T-helper 2 cell treated with Interferon-gamma antibody and Interleukin-4, amounts not matched to agents 100 ng/mL and 5 ng/mL, for 36 hours (primary cell): ENCODE data around the gene DAP. TPM values are rescaled to one million over a fixed set of nuclear protein-coding genes. Genes with fewer than 3 reads are reported as not detected.
"Not testable (repeated sequence)": the region's sequence is repeated elsewhere in the genome, so short reads cannot be mapped to it uniquely, and the experiment has no call there.

Experiments used
- intact Hi-C: fragments of 100-400 bp; cut with micrococcal nuclease; formaldehyde crosslinking; loops from one replicate; pipeline ENCODE4 v1.15.1; 2023
- total RNA-seq: library from RNA; stranded (reverse); gene quantifications from 2 replicates; pipeline ENCODE4 v1.2.3, GENCODE V29; 2022

DAP gene, protein sequence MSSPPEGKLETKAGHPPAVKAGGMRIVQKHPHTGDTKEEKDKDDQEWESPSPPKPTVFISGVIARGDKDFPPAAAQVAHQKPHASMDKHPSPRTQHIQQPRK
- total RNA-seq, result 63.2 and 65.8 TPM in 2 replicates

- intact Hi-C loops, result loop anchor here (1.0 to 2.0 kb wide), 6 partner anchors 57 to 512 kb away; partner anchors contain the start of genes ANKRD33B, ATPSCKMT, MARCHF6 and ROPN1L
These were observed at the start of gene DAP for GRCh38 chr5:10761185-10761932. TSS of gene DAP (minus strand) at chr5:10761234. CDS start at chr5:10761068, 166 bp downstream.

DNA sequence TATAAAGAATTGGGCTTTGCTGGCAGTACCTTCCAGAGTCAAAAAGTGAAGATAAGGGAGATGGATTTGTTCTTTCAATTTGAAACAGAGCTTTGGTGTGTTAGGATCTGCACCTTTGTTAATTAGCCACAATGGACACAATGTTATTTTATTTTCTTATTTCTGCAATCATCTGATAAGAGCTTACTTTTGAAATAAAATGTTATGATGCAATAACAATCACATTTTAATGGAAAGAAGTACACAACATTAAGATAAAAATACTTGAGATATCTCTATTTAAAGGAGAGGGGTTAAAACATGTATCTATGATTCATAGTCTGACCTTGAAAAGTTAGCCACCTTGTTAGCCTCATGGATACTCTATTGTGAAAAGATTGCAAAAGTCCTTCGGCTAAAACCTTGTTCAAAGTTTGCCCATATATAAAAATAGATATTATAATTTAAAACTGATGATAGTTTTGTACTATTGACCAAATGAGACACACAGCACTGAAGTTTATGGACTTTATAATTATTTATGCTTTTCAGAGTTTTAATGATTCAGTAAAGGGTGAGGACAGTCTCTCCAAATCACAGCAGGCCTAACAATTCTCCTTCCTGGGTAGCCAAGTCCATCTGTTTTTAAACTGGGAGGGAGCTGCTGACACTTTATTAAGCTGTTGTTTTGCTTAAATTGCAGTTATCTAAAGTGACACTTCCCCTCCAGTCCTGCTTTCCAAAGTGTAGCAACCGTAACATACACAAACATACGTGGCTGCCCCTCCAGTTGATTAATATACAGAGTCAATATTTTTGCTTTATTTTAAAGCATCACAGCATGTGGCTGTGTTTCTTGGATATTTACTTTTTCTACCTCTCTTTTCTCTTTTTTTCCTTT lies 47.6 kb upstream of the DAP start:
- intact Hi-C loops, result no loop called here

DNA sequence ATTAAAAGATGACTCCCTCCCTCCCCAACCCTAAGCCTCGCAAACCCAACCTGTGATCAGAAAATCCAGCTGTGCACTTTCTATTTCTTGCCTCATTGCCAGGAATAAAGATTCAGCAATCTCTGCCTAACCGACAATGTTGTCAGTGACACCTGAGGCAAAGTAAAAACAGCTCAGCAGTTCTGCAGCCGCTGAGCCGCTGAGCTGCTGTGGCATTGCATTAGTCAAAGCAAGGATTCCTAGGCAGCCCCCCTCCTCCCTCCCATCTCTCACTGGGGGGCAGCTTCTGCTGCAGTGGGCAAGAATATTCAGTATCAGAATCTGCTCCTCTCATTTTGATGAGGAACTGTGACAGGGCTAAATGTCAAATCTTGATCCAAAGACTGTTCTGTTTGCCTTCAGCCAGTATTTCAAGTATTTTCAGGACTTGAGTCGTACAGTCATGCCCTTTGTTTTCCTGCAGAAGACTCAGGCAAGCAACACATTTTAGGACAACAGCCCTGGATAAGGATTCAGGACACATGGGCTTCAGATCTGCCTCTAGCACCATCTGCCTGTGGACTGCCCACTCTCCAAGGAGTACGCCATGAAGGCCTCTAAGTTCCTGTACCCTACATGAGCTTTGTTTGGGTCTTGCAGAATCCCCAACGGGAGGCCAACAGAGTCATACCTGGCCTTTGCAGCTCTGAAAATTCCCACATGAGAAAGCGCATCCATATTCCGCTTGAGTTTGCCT lies 41.1 kb upstream of the DAP start:
- intact Hi-C loops, result no loop called here

DNA sequence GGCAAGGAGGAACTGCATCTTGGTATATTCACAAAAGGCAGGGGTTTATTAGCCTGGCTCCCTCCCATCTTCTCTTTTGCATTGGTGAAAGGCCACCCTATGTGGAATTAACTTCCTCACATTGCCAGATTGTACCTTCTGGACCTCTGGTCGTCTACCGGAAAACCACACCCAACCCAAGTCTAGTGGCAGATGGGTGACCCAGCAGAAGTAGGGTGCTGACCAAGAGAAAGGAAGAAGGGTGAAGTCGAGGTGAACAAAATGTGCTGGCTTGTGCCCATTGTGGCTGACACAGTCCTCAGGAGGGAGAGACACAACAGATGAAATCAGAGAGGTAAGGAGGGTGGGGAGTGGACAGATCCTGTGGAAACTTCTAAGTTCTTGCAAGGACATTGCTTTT lies 39.8 kb upstream of the DAP start:
- intact Hi-C loops, result no loop called here

GRCh38 chr5:10797261-10797660 lies 36.2 kb upstream of the DAP start:
- intact Hi-C loops, result no loop called here

- intact Hi-C loops, result no loop called here
These were observed 32.8 kb upstream of the DAP start for GRCh38 chr5:10793785-10794184.

DNA sequence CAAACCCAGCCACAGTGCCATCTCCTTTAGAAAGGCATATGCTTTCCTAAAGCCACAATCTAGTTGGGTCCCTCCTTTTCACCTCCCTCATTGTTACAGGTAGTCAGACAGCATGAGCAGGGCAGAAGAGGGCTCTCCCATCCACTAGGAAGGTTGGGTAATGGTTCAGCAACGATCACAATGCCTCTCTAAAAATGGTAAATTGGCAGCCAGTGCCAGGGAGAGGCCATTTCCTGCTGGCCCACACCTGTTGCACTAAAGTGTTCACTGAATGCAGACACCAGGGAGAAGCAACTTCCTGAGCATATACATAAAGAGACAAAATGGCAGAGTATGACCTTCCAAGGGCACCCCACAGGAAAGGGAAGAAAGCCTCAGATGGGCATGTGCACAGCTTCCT lies 31.3 kb upstream of the DAP start:
- intact Hi-C loops, result no loop called here

- intact Hi-C loops, result no loop called here
These were observed 28.7 kb upstream of the DAP start for GRCh38 chr5:10789726-10790125.

GRCh38 chr5:10789021-10789420 lies 28.0 kb upstream of the DAP start:
- intact Hi-C loops, result no loop called here

DNA sequence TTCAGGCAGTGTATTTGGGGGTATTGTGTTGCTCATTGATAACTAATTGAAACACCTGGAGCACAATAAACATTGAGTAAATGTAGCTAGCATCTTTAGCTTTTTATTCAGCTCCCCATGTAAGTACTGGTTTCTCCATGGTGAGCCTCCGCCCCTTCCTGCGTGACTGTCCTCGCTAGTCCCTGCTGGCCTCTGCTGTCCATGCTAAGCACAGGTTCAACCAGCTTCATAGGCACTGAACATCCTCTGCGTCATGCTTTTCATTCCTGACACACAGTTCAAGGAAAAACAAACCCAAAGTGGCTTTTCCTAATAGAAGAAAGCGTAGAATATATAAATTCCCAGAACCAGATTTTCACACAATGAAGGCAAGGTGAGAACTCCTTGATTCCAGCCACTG lies 27.3 kb upstream of the DAP start:
- intact Hi-C loops, result no loop called here

DNA sequence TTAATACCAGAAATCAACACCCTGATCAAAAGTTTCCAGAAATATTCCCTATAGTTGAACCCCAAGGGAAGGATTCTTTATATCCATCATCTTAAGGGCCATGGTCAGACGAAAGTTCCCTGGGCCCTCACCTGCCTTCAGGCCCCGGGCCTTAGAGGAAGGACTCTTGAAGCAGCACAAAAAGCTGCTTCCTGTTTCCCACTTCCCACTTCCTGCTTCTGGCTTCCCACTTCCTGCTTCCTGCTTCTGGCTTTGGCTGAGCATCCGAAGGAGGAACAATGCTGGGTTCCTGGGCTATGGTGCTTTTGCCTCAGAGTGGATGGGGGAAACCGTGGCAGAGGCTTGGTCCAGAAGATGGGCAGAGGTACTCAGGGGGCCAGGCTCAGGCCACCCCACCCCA lies 25.8 kb upstream of the DAP start:
- intact Hi-C loops, result no loop called here

DNA sequence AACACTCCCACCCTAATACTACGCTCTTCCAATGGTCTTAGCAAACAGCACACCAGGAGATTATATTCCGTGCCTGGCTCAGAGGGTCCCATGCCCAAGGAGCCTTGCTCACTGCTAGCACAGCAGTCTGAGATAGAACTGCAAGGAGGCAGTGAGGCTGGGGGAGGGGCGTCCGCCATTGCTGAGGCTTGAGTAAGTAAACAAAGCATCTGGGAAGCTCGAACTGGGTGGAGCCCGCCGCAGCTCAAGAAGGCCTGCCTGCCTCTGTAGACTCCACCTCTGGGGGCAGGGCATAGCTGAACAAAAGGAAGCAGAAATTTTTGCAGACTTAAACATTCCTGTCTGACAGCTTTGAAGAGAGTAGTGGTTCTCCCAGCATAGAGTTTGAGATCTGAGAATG lies 19.2 kb upstream of the DAP start:
- intact Hi-C loops, result not testable (repeated sequence)

GRCh38 chr5:10779592-10779991 lies 18.6 kb upstream of the DAP start:
- intact Hi-C loops, result no loop called here

DNA sequence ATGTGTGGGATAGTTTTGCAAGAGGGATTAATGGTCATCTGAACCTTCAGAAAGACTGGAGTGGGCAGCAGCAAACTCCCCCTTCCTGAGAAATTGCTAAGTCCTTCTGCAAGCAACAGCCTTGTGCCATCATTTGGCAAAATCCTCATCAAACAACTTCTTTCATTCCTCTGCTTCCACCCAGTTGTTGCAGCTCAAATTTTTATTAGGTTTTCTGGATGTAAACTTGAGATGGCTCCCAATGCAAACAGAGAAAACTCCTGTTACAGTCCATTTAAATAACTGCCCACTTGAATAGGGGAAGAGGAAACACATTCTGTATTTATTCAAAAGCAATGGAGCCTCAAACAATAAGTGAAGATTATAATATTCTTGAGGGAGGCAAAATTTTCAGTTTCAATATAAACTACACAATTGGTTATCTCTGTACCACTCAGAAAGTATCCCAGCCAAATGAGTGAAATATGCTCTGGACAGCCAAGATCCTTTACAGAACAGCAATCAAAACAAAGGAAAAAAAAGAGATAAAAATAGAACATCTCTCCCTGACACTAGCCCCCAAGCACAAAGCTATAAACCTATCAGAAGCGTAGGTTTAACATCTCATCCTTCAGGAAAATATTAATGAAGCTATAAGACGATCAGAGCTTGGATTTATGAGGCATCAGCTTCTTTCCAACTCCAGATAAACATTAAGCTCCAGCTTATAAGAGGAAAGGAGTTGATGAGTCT lies 17.3 kb upstream of the DAP start:
- intact Hi-C loops, result no loop called here

DNA sequence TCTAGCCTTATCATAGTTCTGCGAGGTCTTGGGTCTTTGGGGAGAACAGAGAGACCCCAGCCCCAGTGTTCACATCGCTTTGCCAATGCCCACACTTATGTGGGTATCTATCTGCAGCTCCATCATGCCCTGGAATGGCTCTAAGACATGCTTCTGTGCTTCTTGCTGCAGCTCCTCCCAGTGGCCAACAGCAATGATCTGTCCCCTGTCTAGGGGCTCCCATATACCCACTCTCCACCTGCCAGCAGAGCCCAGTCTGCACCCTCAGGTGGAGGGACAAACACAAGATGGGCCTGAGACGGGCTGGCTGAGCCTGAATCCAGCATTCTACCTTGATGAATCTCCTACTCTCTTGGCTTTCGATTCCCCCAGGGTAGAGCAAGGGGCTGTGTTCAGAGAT lies 14.6 kb upstream of the DAP start:
- intact Hi-C loops, result no loop called here

DNA sequence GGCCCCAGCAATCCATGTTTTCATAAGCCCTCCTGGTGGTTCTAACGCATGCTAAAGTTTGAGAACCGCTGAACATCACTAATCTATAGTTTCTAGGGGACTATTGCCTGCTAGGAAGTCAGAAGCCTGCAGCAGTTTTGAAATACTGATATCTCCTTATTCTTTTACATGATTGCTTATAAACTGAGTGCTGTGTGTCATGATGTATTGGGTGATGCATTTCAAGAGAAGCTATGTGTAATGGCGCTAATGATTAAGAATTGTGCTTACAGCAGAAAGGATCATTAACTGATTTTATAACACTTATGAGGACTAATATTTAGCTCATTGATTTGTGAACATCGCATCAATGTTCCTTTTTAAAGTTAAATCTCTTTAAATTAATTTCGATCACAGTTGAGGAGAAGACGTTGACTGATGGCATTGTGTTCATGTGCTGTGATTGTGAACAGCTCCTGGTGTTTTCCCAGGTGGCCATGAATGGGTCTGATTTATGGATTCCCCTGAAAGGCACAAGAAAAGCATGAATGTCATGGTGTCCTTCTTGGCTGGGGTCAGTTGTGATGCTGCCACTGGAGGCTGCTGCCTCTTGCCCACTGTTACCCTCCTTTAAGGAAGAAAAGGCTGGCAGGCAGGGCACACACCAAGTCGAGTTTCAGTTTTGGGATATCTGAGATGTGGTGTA lies 12.0 kb upstream of the DAP start:
- intact Hi-C loops, result no loop called here

- intact Hi-C loops, result no loop called here
These were observed 7.4 kb upstream of the DAP start for GRCh38 chr5:10768328-10768899.

DNA sequence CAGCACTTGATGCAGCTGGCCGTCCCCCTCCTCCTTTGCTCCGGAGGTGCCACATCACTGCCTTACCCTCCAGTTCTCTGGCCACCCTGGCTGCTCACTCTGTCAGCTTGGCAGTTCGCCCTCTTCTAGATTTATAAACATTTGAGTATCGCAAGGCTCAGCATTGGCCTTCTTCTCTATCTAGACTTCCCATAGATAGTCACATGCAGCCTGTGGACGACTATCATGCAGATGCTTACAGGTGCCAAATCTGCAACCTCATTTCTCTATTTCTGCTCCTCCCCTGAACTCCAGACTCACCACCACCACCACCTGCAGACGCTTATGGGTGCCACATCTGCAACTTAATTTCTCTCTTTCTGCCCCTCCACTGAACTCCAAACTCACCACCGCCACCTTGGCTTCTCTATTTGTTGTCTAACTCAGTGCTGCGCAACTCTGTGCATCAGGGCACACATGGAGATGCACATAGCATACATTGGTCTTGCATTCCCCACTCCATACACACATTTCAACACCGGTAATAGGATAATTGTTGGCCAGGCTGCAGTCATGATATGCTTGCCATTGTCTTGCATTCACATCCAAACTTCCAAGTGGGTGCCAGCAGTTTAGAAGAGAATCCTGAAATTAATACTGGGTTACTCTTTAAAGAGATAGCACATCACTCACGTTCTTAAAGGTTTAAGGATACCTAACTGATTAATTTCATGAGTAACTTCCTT lies 1.9 kb upstream of the DAP start:
- intact Hi-C loops, result no loop called here
